ENCODE results near the gene RADIL.
A peak's percentile ranks its signal among the peaks of the same experiment; 100 is the strongest.
"Not testable (repeated sequence)": the region's sequence is repeated elsewhere in the genome, so short reads cannot be mapped to it uniquely, and the experiment has no call there.

The RADIL gene

GRCh38 chr7:4806983-4807597 is 76.4 kb downstream of the RADIL start:
- DNase-seq: no peak

GRCh38 chr7:4805984-4806300 is 77.6 kb downstream of the RADIL start:
- no peak for DNase-seq

GRCh38 chr7:4805110-4805983 is 78.2 kb downstream of the RADIL start:
- DNase-seq: no peak

- no peak for DNase-seq
Measured at GRCh38 chr7:4803397-4804241, 79.9 kb downstream of the RADIL start.

GRCh38 chr7:4802577-4802976 is 80.9 kb downstream of the RADIL start:
- not testable (repeated sequence) for DNase-seq

GRCh38 chr7:4801839-4802231 is 81.7 kb downstream of the RADIL start:
- no peak for DNase-seq

- DNase-seq: no peak
Measured at GRCh38 chr7:4800926-4801838, 82.3 kb downstream of the RADIL start.

GRCh38 chr7:4800487-4800886 is 83.0 kb downstream of the RADIL start:
- no peak for DNase-seq

GRCh38 chr7:4799508-4800268 is 83.8 kb downstream of the RADIL start:
- DNase-seq: no peak

GRCh38 chr7:4798706-4799235 is 84.7 kb downstream of the RADIL start:
- DNase-seq: no peak

- peak; percentile 70 for DNase-seq
Measured at GRCh38 chr7:4797858-4798705, 85.4 kb downstream of the RADIL start.

GRCh38 chr7:4796453-4796852 is 87.1 kb downstream of the RADIL start:
- DNase-seq: no peak

GRCh38 chr7:4794591-4795350 is 88.7 kb downstream of the RADIL start:
- no peak for DNase-seq

- DNase-seq: not testable (repeated sequence)
Measured at GRCh38 chr7:4794171-4794570, 89.3 kb downstream of the RADIL start.

GRCh38 chr7:4793385-4793993 is 90.0 kb downstream of the RADIL start:
- DNase-seq: not testable (repeated sequence)

GRCh38 chr7:4792537-4793126 is 90.9 kb downstream of the RADIL start:
- no peak for DNase-seq

- peak; percentile 92 for DNase-seq
Measured at GRCh38 chr7:4791738-4792536, 91.6 kb downstream of the RADIL start.

All from CD4-positive, alpha-beta T cell treated with Interleukin-17A for 4 hours (primary cell).